ENCODE measurements around the gene C16orf87.

- TF ChIP-seq CTCF (IDR thresholded peaks at IDR 0.05) (no peak), POLR2A (IDR thresholded peaks at IDR 0.05) (no peak)
Measured at GRCh38 chr16:46862555-46863447, 31.8 kb upstream of the C16orf87 start.
